T47D (cell line): Measurements from ENCODE around the gene NKTR.

Experiments used
- DNase-seq, 2 experiments: peaks; one replicate each; pipeline versions ENCODE4 v3.0.0 to v3.0.0-alpha.2; 2011 to 2012; ENCODE audit warnings: low read depth in 1 of 2, low spot score in 1 of 2
- JUND ChIP-seq: IDR thresholded peaks from 2 replicates; pipeline ENCODE4 v1.6.1; 2012; ENCODE audit warnings: low read depth
- in situ Hi-C: cut with HindIII; loops from 2 replicates; pipeline ENCODE4 v1.10.0; 2016; ENCODE audit warnings: low sequenced_read_pairs, low pct_unique_long_range_greater_than_20kb

NKTR gene

DNA sequence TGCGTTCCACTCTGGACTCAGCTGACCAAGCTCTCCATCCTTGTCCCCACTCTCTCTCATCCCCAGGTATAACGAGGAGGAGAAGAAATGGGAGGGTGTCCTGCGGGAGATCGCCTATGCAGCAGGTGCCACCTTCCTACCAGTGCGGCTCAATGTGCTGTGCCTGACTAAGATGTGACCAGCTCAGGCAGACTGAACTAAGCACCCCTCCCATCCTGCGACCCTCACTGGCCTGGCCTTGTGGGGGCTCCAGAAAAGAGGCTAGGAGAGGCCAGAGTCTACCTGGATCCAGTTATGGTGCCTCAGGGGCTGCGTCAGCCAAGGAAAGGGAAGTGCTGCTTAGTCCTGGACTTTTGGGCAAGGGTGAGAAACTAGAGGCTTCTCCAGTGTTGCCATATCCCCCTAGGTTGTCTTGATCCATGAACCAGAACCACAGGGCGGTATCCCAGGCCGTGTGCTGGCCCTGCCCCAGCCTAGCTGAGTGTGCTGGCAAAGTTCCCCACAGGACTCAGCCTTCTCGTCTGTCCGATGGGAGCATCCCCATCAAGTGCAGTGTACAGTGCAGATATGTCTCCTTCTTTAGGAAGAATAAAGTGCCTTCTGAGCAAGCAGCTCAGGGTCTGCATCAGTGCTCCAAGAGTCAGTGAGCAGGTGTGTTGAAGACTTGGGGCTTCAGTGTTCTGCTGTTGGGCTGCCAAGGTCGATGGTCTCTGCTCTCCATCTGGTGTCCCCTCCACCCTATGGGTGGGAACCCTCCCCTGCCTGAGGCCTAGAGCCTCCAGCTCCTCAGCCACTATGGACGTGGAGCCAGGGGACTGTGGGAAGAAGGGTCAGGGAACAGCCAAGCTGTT, 91.6 kb downstream of the NKTR start:
- TF ChIP-seq JUND, result no peak
- DNase-seq, result no peak
- in situ Hi-C loops, result no loop called here

DNA sequence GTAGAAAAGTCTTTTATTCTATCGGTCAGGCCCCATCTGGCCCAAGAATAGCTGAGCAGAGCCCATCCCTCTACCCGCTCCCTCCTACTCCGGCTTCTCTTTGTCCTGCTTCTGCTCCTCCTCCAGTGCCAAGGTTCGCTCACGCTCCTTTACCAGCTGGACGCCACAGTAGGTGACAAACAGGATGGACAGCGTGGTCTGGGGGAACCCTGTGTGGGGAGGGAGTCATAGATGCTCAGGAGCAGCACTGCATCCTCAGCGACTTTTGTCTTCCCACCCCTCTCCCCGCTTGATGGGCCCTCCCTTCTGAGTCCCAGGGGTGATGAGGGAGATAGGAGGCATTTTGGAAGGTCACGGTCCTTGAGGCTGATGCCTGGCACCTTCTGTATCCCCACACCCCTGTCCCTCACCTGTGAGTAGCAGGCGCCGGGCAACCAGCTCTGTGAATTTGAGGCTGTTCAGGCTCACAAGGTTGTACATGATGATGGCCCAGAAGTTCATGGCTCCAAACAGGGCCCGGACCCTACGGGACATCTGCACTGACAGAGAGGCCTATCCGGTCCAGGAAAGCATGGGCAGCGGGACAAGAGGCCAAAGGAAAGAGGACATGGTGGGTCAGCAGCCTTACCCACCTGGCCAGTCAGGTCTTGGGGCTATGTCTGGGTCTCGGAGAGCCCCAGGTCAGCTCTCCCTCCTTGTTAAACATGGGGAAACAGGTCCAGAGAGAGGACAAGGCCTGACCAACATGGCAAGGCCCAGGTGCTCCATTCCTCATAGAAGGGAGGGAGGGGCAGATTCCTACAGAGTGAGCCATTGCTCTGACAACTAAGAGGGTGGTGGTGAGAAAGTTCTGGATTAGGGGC, 92.4 kb downstream of the NKTR start:
- DNase-seq, result no peak
- TF ChIP-seq JUND, result no peak
- in situ Hi-C loops, result no loop called here

DNA sequence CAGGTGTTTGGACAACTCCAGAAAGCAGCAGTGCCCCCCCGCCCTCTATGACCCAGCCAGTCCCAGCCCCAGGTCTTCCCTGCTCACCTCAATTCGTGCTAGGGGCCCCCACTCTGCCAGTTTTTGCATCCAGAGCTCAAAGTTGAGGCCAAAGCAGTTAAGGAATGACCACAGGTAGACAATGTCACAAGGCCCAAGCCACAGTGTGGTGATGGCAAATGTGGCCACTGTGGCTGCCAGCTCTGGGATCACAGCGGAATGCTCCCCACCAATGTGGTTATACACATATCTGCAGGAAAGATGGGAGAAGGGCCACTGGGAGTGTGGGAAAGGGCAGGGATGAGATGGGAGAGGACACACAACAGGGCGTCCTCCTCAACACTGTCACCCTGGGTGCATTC, 93.0 kb downstream of the NKTR start:
- no peak for DNase-seq
- TF ChIP-seq JUND, result no peak
- in situ Hi-C loops, result no loop called here

DNA sequence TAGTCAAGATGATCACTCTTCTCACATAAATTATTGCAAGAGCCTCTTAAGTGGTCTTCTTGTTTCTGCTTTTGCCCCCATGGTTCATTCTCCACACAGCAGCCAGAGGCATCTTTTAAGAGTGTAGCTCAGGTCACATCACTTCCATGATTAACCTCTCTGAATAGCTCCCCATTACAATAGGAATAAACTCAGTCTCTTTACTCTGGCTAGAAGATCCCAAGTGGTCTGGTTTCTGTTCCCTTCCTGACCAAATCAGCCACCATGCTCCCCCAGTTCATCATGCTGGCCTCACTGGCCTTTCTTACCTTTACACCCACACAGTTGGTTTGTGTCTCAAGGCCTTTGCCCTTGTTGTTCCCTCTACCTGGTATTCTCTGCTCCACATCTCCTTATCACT, 93.9 kb downstream of the NKTR start:
- no peak for TF ChIP-seq JUND
- in situ Hi-C loops, result no loop called here
- no peak for DNase-seq

DNA sequence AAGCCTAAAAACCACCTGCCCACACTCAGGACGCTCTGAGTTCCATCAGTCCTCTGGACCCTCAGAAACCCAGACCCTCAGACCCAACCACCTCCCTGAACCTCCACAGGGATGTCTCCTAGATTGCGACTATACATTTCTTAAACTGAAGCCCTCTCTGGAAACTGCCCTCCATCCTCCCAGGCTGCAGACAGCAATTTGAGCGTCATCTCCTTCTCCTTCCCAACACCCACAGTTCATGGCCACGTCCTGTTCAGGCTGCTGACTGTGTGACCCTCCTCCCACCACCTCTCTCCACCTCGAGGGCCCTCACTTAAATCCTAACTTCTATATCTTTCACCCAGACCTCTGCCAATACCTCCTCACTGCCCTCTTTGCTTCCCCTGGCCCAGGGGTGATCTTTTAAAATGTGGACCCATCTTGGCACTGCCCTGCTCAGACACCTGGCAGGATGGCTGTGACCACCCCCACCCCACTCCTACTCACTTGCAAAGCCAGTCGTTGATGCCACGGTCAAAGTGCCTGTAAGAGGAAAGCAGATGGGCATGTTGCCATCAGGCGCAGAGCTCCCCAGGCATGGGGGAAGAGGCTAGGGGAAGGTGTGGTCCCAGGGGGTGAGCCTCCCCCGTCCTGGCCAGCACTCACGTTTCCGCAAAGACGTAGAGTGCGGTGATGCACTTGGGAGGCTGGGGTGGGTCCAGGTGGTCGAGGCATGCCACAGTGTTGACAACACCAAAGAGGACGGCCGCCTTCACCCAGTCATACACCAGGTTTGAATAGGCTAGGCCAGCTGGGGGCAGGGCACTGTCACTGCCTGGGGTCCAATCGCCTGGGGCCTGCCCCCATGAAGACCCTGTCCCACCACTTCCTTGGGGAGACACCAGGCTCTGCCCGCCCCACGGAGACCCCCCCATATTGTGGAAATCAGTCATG, 96.1 kb downstream of the NKTR start:
- no peak for TF ChIP-seq JUND
- in situ Hi-C loops, result no loop called here
- no peak for DNase-seq

GRCh38 chr3:42697289-42698051, 97.0 kb downstream of the NKTR start:
- DNase-seq, result no peak
- in situ Hi-C loops, result no loop called here
- no peak for TF ChIP-seq JUND
